DMS 273 (cell line): ENCODE results near the gene RUFY4.
A peak's percentile ranks its signal among the peaks of the same experiment; 100 is the strongest.
"Not testable (repeated sequence)": the region's sequence is repeated elsewhere in the genome, so short reads cannot be mapped to it uniquely, and the experiment has no call there.

Experiments
- DNase-seq: peaks from one replicate; lab custom pipeline; 2025; ENCODE audit not compliant: unreplicated experiment; lab: John Stamatoyannopoulos, UW

The RUFY4 gene

GRCh38 chr2:218082586-218083351 lies 13.7 kb downstream of the RUFY4 start:
- peak; percentile 52 for DNase-seq

- DNase-seq = no peak
Measured at GRCh38 chr2:218083352-218083676, 14.3 kb downstream of the RUFY4 start.

- no peak for DNase-seq
Measured at GRCh38 chr2:218086478-218086877, 17.4 kb downstream of the RUFY4 start.

GRCh38 chr2:218089259-218089658 lies 20.2 kb downstream of the RUFY4 start:
- no peak for DNase-seq

- no peak for DNase-seq
Measured at GRCh38 chr2:218091746-218092145, 22.7 kb downstream of the RUFY4 start.

- no peak for DNase-seq
Measured at GRCh38 chr2:218093879-218094278, 24.8 kb downstream of the RUFY4 start.

GRCh38 chr2:218095853-218096252 lies 26.8 kb downstream of the RUFY4 start:
- no peak for DNase-seq

- DNase-seq = no peak
Measured at GRCh38 chr2:218097975-218098374, 28.9 kb downstream of the RUFY4 start.

- not testable (repeated sequence) for DNase-seq
Measured at GRCh38 chr2:218108834-218109233, 39.8 kb downstream of the RUFY4 start.

GRCh38 chr2:218121789-218122188 lies 52.7 kb downstream of the RUFY4 start:
- not testable (repeated sequence) for DNase-seq

- not testable (repeated sequence) for DNase-seq
Measured at GRCh38 chr2:218122286-218122685, 53.2 kb downstream of the RUFY4 start.

- DNase-seq = no peak
Measured at GRCh38 chr2:218123986-218124385, 54.9 kb downstream of the RUFY4 start.

GRCh38 chr2:218125095-218125494 lies 56.0 kb downstream of the RUFY4 start:
- DNase-seq = no peak

- peak; percentile 9 for DNase-seq
Measured at GRCh38 chr2:218125626-218126080, 56.6 kb downstream of the RUFY4 start, which contains the start of gene CXCR2. Gene CXCR2, plus strand, starts transcription at chr2:218126028. Its CDS starts 8,774 bp downstream, at chr2:218134802.

- no peak for DNase-seq
Measured at GRCh38 chr2:218127929-218128455, 58.9 kb downstream of the RUFY4 start.

- DNase-seq = no peak
Measured at GRCh38 chr2:218128781-218129457, 59.9 kb downstream of the RUFY4 start.

- DNase-seq = peak; percentile 19
Measured at GRCh38 chr2:218129458-218130135, 60.5 kb downstream of the RUFY4 start.

GRCh38 chr2:218130377-218130776 lies 61.3 kb downstream of the RUFY4 start:
- no peak for DNase-seq

- no peak for DNase-seq
Measured at GRCh38 chr2:218130822-218131221, 61.8 kb downstream of the RUFY4 start.

GRCh38 chr2:218137514-218137913 lies 68.5 kb downstream of the RUFY4 start:
- DNase-seq = no peak

- no peak for DNase-seq
Measured at GRCh38 chr2:218138047-218138446, 69.0 kb downstream of the RUFY4 start.
